ENCODE data around the gene IL31. TPM values are rescaled to one million over a fixed set of nuclear protein-coding genes. Genes with fewer than 3 reads are reported as not detected.
A peak's percentile ranks its signal among the peaks of the same experiment; 100 is the strongest.

IL31 gene
- total and polyA plus RNA-seq, 4 experiments from 2014 or later, result not detected

- H3K9me3 Mint-ChIP-seq, result no peaks in the 10 kb centered on the region
- intact Hi-C loops (cut with micrococcal nuclease), result no loop called here
- H3K36me3 Mint-ChIP-seq, result peaks cover 0 to 2% of the 10 kb centered on the region in 2 donors
- Histone ChIP-seq H3K27ac (ENCODE audit: low read depth, low read length) (no peak overlapping the region), H3K4me3 (ENCODE audit: low read length in 2 of 2) (no peak overlapping the region), H3K9me3 (ENCODE audit: control insufficient read depth in 1 of 2, low read length in 2 of 2) (no peaks in the 10 kb centered on the region), H3K4me1 (ENCODE audit: insufficient read depth, low read length) (peaks cover 9% of the 10 kb centered on the region), H3K36me3 (ENCODE audit: insufficient read depth, low read length) (no peaks in the 10 kb centered on the region), H3K27me3 (ENCODE audit: insufficient read depth, low read length) (no peaks in the 10 kb centered on the region)
- ChIA-PET CTCF (ENCODE audit: partially characterized antibody) (no interaction called here), POLR2A (ENCODE audit: partially characterized antibody) (no interaction called here)
- no peak for DNase-seq
- peak overlapping the region in 1 of 8 donors; percentile 41 for H3K4me3 Mint-ChIP-seq
- peaks cover 5 to 16% of the 10 kb centered on the region in 2 donors for H3K27me3 Mint-ChIP-seq
- H3K27ac Mint-ChIP-seq, result no peak overlapping the region
- peaks cover 7 to 21% (median 15%) of the 10 kb centered on the region in 4 donors for H3K4me1 Mint-ChIP-seq
Observed at GRCh38 chr12:122202017-122202416, 28.0 kb upstream of the IL31 start.

DNA sequence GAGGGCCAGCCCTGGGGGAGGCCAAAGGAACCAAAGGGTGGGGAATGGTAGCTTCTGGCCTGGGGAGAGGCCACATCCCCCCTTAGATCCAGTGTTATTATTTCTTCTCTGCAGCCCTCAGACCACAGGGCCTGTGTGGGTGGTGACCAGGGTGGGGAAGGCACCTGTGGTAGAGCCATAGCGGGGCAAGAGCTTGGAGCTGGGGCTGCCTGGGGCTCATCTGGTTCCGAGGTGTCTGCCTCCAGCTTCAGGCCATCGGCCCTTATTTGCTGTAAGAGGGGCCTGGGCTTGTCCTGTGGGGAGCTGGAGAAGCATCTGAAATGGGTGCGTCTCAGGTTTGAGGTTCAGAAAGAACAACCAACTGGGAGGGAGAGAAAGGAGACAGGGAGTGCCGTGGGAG is 27.4 kb upstream of the IL31 start:
- peaks cover 0 to 2% of the 10 kb centered on the region in 2 donors for H3K36me3 Mint-ChIP-seq
- H3K4me1 Mint-ChIP-seq, result peaks cover 7 to 21% (median 15%) of the 10 kb centered on the region in 4 donors
- Histone ChIP-seq H3K4me1 (ENCODE audit: insufficient read depth, low read length) (peaks cover 9% of the 10 kb centered on the region), H3K4me3 (ENCODE audit: low read length in 2 of 2) (no peak overlapping the region), H3K27ac (ENCODE audit: low read depth, low read length) (no peak overlapping the region), H3K36me3 (ENCODE audit: insufficient read depth, low read length) (no peaks in the 10 kb centered on the region), H3K9me3 (ENCODE audit: control insufficient read depth in 1 of 2, low read length in 2 of 2) (no peaks in the 10 kb centered on the region), H3K27me3 (ENCODE audit: insufficient read depth, low read length) (no peaks in the 10 kb centered on the region)
- H3K9me3 Mint-ChIP-seq, result no peaks in the 10 kb centered on the region
- H3K27me3 Mint-ChIP-seq, result peaks cover 7 to 19% of the 10 kb centered on the region in 2 donors
- CTCF ChIA-PET (ENCODE audit: partially characterized antibody), result no interaction called here
- H3K27ac Mint-ChIP-seq, result peak overlapping the region in 1 of 7 donors; percentile 25
- POLR2A ChIA-PET (ENCODE audit: partially characterized antibody), result no interaction called here
- peak overlapping the region in 3 of 8 donors; percentile 34 to 46 (median 41) for H3K4me3 Mint-ChIP-seq
- no peak for DNase-seq
- intact Hi-C loops (cut with micrococcal nuclease), result no loop called here

GRCh38 chr12:122200541-122201175 is 26.6 kb upstream of the IL31 start:
- H3K27ac Mint-ChIP-seq, result no peak overlapping the region
- intact Hi-C loops (cut with micrococcal nuclease), result no loop called here
- peaks cover 2% of the 10 kb centered on the region in 2 donors for H3K36me3 Mint-ChIP-seq
- peaks cover 0 to 3% (median 2%) of the 10 kb centered on the region in 8 donors for H3K9me3 Mint-ChIP-seq
- Histone ChIP-seq H3K9me3 (ENCODE audit: control insufficient read depth in 1 of 2, low read length in 2 of 2) (no peaks in the 10 kb centered on the region), H3K36me3 (ENCODE audit: insufficient read depth, low read length) (no peaks in the 10 kb centered on the region), H3K27ac (ENCODE audit: low read depth, low read length) (no peak overlapping the region), H3K4me1 (ENCODE audit: insufficient read depth, low read length) (peaks cover 9% of the 10 kb centered on the region), H3K4me3 (ENCODE audit: low read length in 2 of 2) (no peak overlapping the region), H3K27me3 (ENCODE audit: insufficient read depth, low read length) (no peaks in the 10 kb centered on the region)
- H3K4me3 Mint-ChIP-seq, result no peak overlapping the region
- peaks cover 7 to 21% (median 15%) of the 10 kb centered on the region in 4 donors for H3K4me1 Mint-ChIP-seq
- DNase-seq, result no peak
- H3K27me3 Mint-ChIP-seq, result peaks cover 7 to 19% of the 10 kb centered on the region in 2 donors
- ChIA-PET POLR2A (ENCODE audit: partially characterized antibody) (no interaction called here), CTCF (ENCODE audit: partially characterized antibody) (no interaction called here)

DNA sequence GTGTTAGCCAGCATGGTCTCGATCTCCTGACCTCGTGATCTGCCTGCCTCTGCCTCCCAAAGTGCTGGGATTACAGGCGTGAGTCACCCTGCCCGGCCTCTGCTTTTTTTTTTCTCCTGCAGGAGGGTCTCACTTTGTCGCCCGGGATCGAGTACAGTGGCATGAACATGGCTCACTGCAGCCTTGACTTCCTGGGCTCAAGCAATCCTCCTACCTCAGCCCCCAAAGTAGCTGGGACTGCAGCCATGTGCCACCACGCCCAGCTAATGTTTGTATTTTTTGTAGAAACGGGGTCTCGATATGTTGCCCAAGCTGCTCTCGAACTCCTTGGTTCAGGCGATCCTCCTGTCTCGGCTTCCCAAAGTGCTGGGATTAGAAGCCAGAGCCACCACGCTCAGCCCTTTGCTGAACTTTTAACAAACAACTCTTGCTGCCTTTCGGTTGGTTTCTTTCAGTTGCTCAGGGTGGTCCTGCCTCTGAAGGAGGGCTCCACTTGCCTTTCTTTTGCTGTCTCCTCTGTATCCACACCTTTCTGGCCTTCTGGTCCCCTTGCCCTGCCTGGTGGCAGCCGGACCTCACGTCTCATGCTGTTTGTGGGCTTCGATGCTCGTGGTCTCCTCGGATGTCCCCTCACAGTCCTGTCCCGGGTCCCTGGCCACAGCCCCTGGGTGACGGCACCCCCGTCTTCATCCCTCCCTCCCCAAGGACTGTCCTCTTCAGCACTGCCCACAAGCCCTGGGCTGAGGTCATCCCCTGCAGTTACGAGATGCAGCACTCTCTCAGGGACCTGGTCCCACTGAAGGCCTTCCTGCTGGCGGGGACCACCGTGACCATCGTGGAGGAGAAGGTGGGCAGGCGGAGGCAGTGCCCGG is 25.7 kb upstream of the IL31 start:
- intact Hi-C loops (cut with micrococcal nuclease), result no loop called here
- no peak for DNase-seq
- Histone ChIP-seq H3K4me1 (ENCODE audit: insufficient read depth, low read length) (peaks cover 9% of the 10 kb centered on the region), H3K4me3 (ENCODE audit: low read length in 2 of 2) (no peak overlapping the region), H3K27ac (ENCODE audit: low read depth, low read length) (no peak overlapping the region), H3K9me3 (ENCODE audit: control insufficient read depth in 1 of 2, low read length in 2 of 2) (no peaks in the 10 kb centered on the region), H3K27me3 (ENCODE audit: insufficient read depth, low read length) (no peaks in the 10 kb centered on the region), H3K36me3 (ENCODE audit: insufficient read depth, low read length) (no peaks in the 10 kb centered on the region)
- peaks cover 2 to 15% (median 10%) of the 10 kb centered on the region in 4 donors for H3K4me1 Mint-ChIP-seq
- ChIA-PET CTCF (ENCODE audit: partially characterized antibody) (no interaction called here), POLR2A (ENCODE audit: partially characterized antibody) (no interaction called here)
- H3K9me3 Mint-ChIP-seq, result peaks cover 0 to 11% (median 5%) of the 10 kb centered on the region in 8 donors
- H3K27me3 Mint-ChIP-seq, result peaks cover 7 to 17% of the 10 kb centered on the region in 2 donors
- H3K27ac Mint-ChIP-seq, result peak overlapping the region in 1 of 7 donors; percentile 73
- no peak overlapping the region for H3K4me3 Mint-ChIP-seq
- H3K36me3 Mint-ChIP-seq, result peaks cover 0 to 6% of the 10 kb centered on the region in 2 donors

- peaks cover 3% of the 10 kb centered on the region for H3K4me1 ChIP-seq (ENCODE audit: insufficient read depth, low read length)
- no peak for DNase-seq
- intact Hi-C loops (cut with micrococcal nuclease), result no loop called here
- H3K4me1 Mint-ChIP-seq, result peaks cover 1 to 7% (median 2%) of the 10 kb centered on the region in 4 donors
- peak overlapping the region in 2 of 8 donors; percentile 0 to 25 for H3K4me3 Mint-ChIP-seq
- no peaks in the 10 kb centered on the region for H3K27me3 ChIP-seq (ENCODE audit: insufficient read depth, low read length)
- peak overlapping the region in 1 of 7 donors; percentile 9 for H3K27ac Mint-ChIP-seq
- no peaks in the 10 kb centered on the region for H3K36me3 ChIP-seq (ENCODE audit: insufficient read depth, low read length)
- peaks cover 0 to 11% (median 5%) of the 10 kb centered on the region in 8 donors for H3K9me3 Mint-ChIP-seq
- H3K9me3 ChIP-seq (ENCODE audit: control insufficient read depth in 1 of 2, low read length in 2 of 2), result no peaks in the 10 kb centered on the region
- no peak overlapping the region for H3K27ac ChIP-seq (ENCODE audit: low read depth, low read length)
- H3K36me3 Mint-ChIP-seq, result peaks cover 0 to 6% of the 10 kb centered on the region in 2 donors
- CTCF ChIA-PET (ENCODE audit: partially characterized antibody), result no interaction called here
- peaks cover 7 to 17% of the 10 kb centered on the region in 2 donors for H3K27me3 Mint-ChIP-seq
- no peak overlapping the region for H3K4me3 ChIP-seq (ENCODE audit: low read length in 2 of 2)
- POLR2A ChIA-PET (ENCODE audit: partially characterized antibody), result no interaction called here
Observed at GRCh38 chr12:122197612-122197966, 23.6 kb upstream of the IL31 start.

GRCh38 chr12:122195405-122195804 is 21.4 kb upstream of the IL31 start:
- H3K27ac ChIP-seq (ENCODE audit: low read depth, low read length), result no peak overlapping the region
- Mint-ChIP-seq H3K4me1 (peaks cover 0 to 11% (median 2%) of the 10 kb centered on the region in 4 donors), H3K36me3 (peaks cover 0 to 6% of the 10 kb centered on the region in 2 donors), H3K27ac (no peak overlapping the region), H3K4me3 (no peak overlapping the region), H3K9me3 (peaks cover 0 to 11% (median 5%) of the 10 kb centered on the region in 8 donors), H3K27me3 (peaks cover 9 to 17% of the 10 kb centered on the region in 2 donors)
- ChIA-PET CTCF (ENCODE audit: partially characterized antibody) (interaction anchor here (1.8 kb wide), 1 partner anchor 9 kb away, joined by 4 read pairs; no protein-coding TSS in a partner anchor), POLR2A (ENCODE audit: partially characterized antibody) (interaction anchor here (1.2 kb wide), 1 partner anchor 9 kb away, joined by 3 read pairs; no protein-coding TSS in a partner anchor)
- H3K9me3 ChIP-seq (ENCODE audit: control insufficient read depth in 1 of 2, low read length in 2 of 2), result no peaks in the 10 kb centered on the region
- no peaks in the 10 kb centered on the region for H3K36me3 ChIP-seq (ENCODE audit: insufficient read depth, low read length)
- H3K4me1 ChIP-seq (ENCODE audit: insufficient read depth, low read length), result no peaks in the 10 kb centered on the region
- H3K4me3 ChIP-seq (ENCODE audit: low read length in 2 of 2), result no peak overlapping the region
- DNase-seq, result no peak
- H3K27me3 ChIP-seq (ENCODE audit: insufficient read depth, low read length), result no peaks in the 10 kb centered on the region
- intact Hi-C loops (cut with micrococcal nuclease), result no loop called here

- intact Hi-C loops (cut with micrococcal nuclease), result no loop called here
- ChIA-PET CTCF (ENCODE audit: partially characterized antibody) (interaction anchor here (1.8 kb wide), 1 partner anchor 10 kb away, joined by 4 read pairs; no protein-coding TSS in a partner anchor), POLR2A (ENCODE audit: partially characterized antibody) (no interaction called here)
- no peaks in the 10 kb centered on the region for H3K36me3 ChIP-seq (ENCODE audit: insufficient read depth, low read length)
- Mint-ChIP-seq H3K4me3 (peak overlapping the region in 1 of 8 donors; percentile 21), H3K27me3 (peaks cover 9 to 16% of the 10 kb centered on the region in 2 donors), H3K9me3 (peaks cover 0 to 11% (median 5%) of the 10 kb centered on the region in 8 donors), H3K4me1 (peaks cover 0 to 11% (median 2%) of the 10 kb centered on the region in 4 donors), H3K27ac (no peak overlapping the region), H3K36me3 (peaks cover 0 to 6% of the 10 kb centered on the region in 2 donors)
- H3K4me1 ChIP-seq (ENCODE audit: insufficient read depth, low read length), result no peaks in the 10 kb centered on the region
- H3K4me3 ChIP-seq (ENCODE audit: low read length in 2 of 2), result no peak overlapping the region
- no peak for DNase-seq
- H3K27me3 ChIP-seq (ENCODE audit: insufficient read depth, low read length), result no peaks in the 10 kb centered on the region
- H3K9me3 ChIP-seq (ENCODE audit: control insufficient read depth in 1 of 2, low read length in 2 of 2), result no peaks in the 10 kb centered on the region
- H3K27ac ChIP-seq (ENCODE audit: low read depth, low read length), result no peak overlapping the region
Observed at GRCh38 chr12:122194804-122195203, 20.8 kb upstream of the IL31 start.

Data from CD4-positive, alpha-beta memory T cell (primary cell).